ENCODE data around the gene KCNQ1.

The KCNQ1 gene

DNA sequence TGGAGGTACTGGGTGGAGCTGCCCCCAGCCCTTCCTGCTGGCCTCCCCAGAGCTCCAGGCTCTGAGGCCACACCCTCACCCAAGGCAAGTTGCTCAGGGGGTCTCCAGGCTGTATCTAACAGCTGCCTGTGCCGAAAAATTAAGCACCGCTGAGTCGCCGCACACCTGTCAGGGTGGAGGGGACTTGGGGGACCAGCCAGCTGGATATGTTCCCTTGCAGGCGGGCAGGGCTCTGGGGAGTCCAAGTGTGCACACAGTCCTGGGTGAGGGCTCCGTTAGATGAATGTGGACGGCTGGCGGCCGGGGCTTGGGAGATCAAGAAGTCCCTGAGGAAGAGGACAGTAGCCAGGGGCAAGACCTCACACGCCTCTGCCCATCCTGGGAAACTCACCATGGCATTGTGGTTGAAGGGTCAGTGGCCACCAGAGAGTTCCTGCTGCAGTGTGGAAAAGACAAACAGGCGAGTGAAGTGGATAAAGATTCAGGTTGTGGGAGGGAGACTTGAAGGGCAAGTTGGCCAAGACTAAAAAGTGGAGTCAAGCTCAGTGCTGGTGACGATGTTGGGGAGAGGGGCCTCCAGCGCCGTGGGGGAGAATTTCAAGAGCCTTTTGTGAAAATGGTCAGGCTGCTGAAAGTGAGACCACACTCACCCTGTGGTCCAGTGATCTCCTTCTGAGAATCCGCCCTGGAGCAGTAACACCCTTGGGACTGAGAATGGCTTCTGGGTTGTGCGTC lies 371.1 kb downstream of the KCNQ1 start:
- CTCF ChIA-PET: no interaction called here
- Mint-ChIP-seq H3K27me3 (no peaks in the 10 kb centered on the region), H3K36me3 (peaks cover 3% of the 10 kb centered on the region), H3K4me1 (peaks cover 22% of the 10 kb centered on the region), H3K9me3 (peaks cover 29% of the 10 kb centered on the region), H3K27ac (no peak overlapping the region), H3K4me3 (no peak overlapping the region)
- no peak for DNase-seq

GRCh38 chr11:2816523-2816922 lies 371.7 kb downstream of the KCNQ1 start:
- CTCF ChIA-PET: no interaction called here
- peaks cover 30% of the 10 kb centered on the region for H3K9me3 Mint-ChIP-seq
- no peak overlapping the region for H3K4me3 Mint-ChIP-seq
- no peak for DNase-seq
- H3K27me3 Mint-ChIP-seq: no peaks in the 10 kb centered on the region
- H3K4me1 Mint-ChIP-seq: peaks cover 22% of the 10 kb centered on the region
- H3K36me3 Mint-ChIP-seq: peaks cover 3% of the 10 kb centered on the region
- H3K27ac Mint-ChIP-seq: no peak overlapping the region

DNA sequence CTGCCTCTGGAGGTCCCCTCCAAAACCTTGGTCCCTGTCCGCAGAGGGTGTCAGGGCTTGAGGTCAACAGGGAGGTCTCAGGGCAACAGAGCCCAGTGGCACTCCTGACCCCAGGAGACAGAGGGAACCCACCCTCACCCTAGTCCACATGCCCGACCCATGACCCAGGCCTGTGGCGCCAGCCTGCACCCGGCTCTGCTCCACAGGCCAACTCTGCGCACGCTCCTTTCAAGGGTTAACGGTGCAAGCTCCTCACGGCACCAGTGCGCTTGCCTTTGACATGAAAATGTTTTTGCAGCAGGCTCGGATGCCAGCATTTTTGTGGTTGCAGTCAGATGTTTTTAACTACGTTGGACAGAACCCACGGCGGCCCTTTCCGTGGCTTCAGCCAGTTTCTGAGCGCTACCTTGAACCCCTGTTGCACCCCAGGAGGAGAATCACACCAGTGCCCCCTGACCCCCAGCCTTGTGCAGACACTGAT lies 372.2 kb downstream of the KCNQ1 start:
- H3K36me3 Mint-ChIP-seq: peaks cover 7% of the 10 kb centered on the region

GRCh38 chr11:2817431-2817830 lies 372.6 kb downstream of the KCNQ1 start:
- H3K9me3 Mint-ChIP-seq: peaks cover 38% of the 10 kb centered on the region
- H3K27me3 Mint-ChIP-seq: no peaks in the 10 kb centered on the region
- H3K36me3 Mint-ChIP-seq: peaks cover 7% of the 10 kb centered on the region
- CTCF ChIA-PET: no interaction called here
- no peak overlapping the region for H3K4me3 Mint-ChIP-seq
- no peak overlapping the region for H3K27ac Mint-ChIP-seq
- peaks cover 15% of the 10 kb centered on the region for H3K4me1 Mint-ChIP-seq
- no peak for DNase-seq

More for the DNA sequence above, 372.2 kb downstream of the KCNQ1 start:
- no peak for DNase-seq
- CTCF ChIA-PET: no interaction called here
- Mint-ChIP-seq H3K4me1 (peaks cover 20% of the 10 kb centered on the region), H3K4me3 (no peak overlapping the region), H3K9me3 (peaks cover 35% of the 10 kb centered on the region), H3K27me3 (no peaks in the 10 kb centered on the region), H3K27ac (no peak overlapping the region)

- CTCF ChIA-PET: no interaction called here
- H3K27ac Mint-ChIP-seq: no peak overlapping the region
- H3K9me3 Mint-ChIP-seq: peaks cover 44% of the 10 kb centered on the region
- peaks cover 13% of the 10 kb centered on the region for H3K36me3 Mint-ChIP-seq
- H3K4me3 Mint-ChIP-seq: no peak overlapping the region
- peaks cover 9% of the 10 kb centered on the region for H3K4me1 Mint-ChIP-seq
- no peaks in the 10 kb centered on the region for H3K27me3 Mint-ChIP-seq
- no peak for DNase-seq
Observed at GRCh38 chr11:2818021-2818420, 373.2 kb downstream of the KCNQ1 start.

- Mint-ChIP-seq H3K27ac (no peak overlapping the region), H3K4me3 (no peak overlapping the region), H3K36me3 (peaks cover 16% of the 10 kb centered on the region)
Observed at GRCh38 chr11:2818503-2818902, 373.7 kb downstream of the KCNQ1 start.

DNA sequence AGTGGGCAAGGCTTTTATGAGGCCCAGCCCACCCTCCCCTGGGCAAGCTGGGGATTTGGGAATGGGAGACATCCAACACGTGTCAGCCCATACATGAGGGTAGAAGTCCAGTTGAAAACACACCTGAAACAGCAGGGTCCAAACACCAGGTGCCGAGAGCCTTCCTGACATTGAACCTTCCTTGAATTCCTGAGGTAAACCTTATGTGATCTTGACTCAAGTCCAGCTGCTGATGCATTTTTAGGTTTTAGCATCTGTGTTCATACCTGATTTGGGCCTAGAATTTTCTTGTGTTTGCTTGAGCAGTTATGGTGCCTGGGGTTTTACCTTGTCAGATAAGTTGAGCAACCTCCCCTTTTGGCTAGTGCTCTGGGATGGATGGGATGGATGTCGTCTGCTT lies 374.5 kb downstream of the KCNQ1 start:
- Mint-ChIP-seq H3K4me3 (no peak overlapping the region), H3K4me1 (no peaks in the 10 kb centered on the region), H3K36me3 (peaks cover 16% of the 10 kb centered on the region), H3K9me3 (peaks cover 57% of the 10 kb centered on the region), H3K27me3 (no peaks in the 10 kb centered on the region), H3K27ac (no peak overlapping the region)
- CTCF ChIA-PET: no interaction called here
- DNase-seq: no peak

More at GRCh38 chr11:2818503-2818902, 373.7 kb downstream of the KCNQ1 start:
- peaks cover 49% of the 10 kb centered on the region for H3K9me3 Mint-ChIP-seq
- no peaks in the 10 kb centered on the region for H3K27me3 Mint-ChIP-seq
- DNase-seq: no peak
- CTCF ChIA-PET: no interaction called here
- peaks cover 5% of the 10 kb centered on the region for H3K4me1 Mint-ChIP-seq

- H3K27ac Mint-ChIP-seq: no peak overlapping the region
- H3K9me3 Mint-ChIP-seq: peaks cover 61% of the 10 kb centered on the region
- CTCF ChIA-PET: no interaction called here
- no peak for DNase-seq
- H3K4me1 Mint-ChIP-seq: no peaks in the 10 kb centered on the region
- no peak overlapping the region for H3K4me3 Mint-ChIP-seq
- H3K36me3 Mint-ChIP-seq: peaks cover 15% of the 10 kb centered on the region
- H3K27me3 Mint-ChIP-seq: no peaks in the 10 kb centered on the region
Observed at GRCh38 chr11:2820976-2821375, 376.2 kb downstream of the KCNQ1 start.

- CTCF ChIA-PET: no interaction called here
- peaks cover 14% of the 10 kb centered on the region for H3K36me3 Mint-ChIP-seq
- peaks cover 58% of the 10 kb centered on the region for H3K9me3 Mint-ChIP-seq
- no peak overlapping the region for H3K4me3 Mint-ChIP-seq
- peaks cover 2% of the 10 kb centered on the region for H3K27me3 Mint-ChIP-seq
- no peak overlapping the region for H3K27ac Mint-ChIP-seq
- DNase-seq: no peak
- H3K4me1 Mint-ChIP-seq: no peaks in the 10 kb centered on the region
Observed at GRCh38 chr11:2821891-2822290, 377.1 kb downstream of the KCNQ1 start.

GRCh38 chr11:2824851-2825250 lies 380.0 kb downstream of the KCNQ1 start:
- no peaks in the 10 kb centered on the region for H3K4me1 Mint-ChIP-seq
- no peak overlapping the region for H3K4me3 Mint-ChIP-seq
- H3K27ac Mint-ChIP-seq: no peak overlapping the region
- peaks cover 12% of the 10 kb centered on the region for H3K27me3 Mint-ChIP-seq
- H3K9me3 Mint-ChIP-seq: peaks cover 63% of the 10 kb centered on the region
- no peak for DNase-seq
- peaks cover 23% of the 10 kb centered on the region for H3K36me3 Mint-ChIP-seq
- CTCF ChIA-PET: no interaction called here

- peaks cover 12% of the 10 kb centered on the region for H3K27me3 Mint-ChIP-seq
- CTCF ChIA-PET: no interaction called here
- H3K27ac Mint-ChIP-seq: no peak overlapping the region
- DNase-seq: no peak
- H3K9me3 Mint-ChIP-seq: peaks cover 61% of the 10 kb centered on the region
- H3K4me1 Mint-ChIP-seq: no peaks in the 10 kb centered on the region
- peaks cover 23% of the 10 kb centered on the region for H3K36me3 Mint-ChIP-seq
- no peak overlapping the region for H3K4me3 Mint-ChIP-seq
Observed at GRCh38 chr11:2825261-2825888, 380.6 kb downstream of the KCNQ1 start.

DNA sequence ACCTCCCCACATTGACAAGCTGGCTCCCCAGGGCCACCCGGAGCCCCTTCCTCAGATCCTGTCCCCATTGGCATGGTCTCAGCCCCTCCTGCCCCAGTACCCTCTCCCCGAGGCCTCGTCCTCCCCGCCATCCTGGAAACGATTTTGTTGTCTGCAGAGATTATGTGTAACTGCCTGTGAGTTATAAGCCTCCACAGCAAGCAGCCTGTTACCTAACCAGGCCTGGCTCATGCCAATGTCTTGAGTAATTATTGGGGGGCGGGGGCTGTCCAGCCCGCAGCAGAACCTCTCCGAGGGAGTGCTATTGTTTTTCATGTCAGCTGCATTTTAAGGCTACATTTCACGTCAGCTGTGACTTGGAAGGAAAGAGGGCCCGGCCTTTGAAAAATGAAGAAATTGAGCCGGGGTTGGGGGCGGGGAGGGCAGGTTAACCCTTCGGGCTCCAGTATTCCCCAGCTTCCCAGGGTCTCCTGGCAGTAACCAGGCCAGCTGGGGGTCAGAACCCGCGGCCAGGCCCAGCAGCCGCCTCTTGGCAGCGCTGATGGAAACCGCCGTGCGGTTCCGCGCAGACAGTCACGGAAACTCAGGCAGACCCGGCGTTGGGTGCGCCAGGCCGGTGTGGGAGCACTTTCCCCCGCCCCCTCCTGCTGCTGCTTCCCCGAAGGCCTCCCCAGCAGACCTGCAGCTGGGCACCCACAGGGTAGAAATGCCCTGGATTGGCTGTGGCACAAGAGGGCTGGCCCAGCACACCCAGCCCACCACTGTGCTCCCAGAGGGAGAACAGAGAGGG lies 381.3 kb downstream of the KCNQ1 start:
- H3K4me3 Mint-ChIP-seq: no peak overlapping the region

DNA sequence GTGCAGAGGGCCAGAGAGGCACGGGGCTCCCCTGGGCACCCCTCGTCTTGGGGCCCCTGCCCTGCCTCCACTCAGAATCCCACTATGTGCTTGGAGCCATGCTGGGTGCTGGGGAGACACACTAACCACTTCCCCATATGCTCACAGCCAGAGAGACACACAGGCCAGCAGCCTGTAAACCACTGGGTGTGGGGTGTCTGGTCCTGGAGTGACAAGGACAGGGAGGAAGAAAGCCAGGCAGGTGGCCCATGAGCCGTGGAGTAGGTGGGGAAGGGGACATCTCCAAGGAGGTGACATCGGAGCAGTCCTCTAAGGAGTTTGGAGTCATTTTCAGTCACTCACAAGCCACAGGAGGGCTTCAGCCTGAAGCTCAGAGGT lies 381.9 kb downstream of the KCNQ1 start:
- no peak for DNase-seq
- Mint-ChIP-seq H3K36me3 (peaks cover 22% of the 10 kb centered on the region), H3K4me1 (no peaks in the 10 kb centered on the region), H3K27ac (no peak overlapping the region), H3K9me3 (peaks cover 54% of the 10 kb centered on the region), H3K4me3 (no peak overlapping the region), H3K27me3 (peaks cover 12% of the 10 kb centered on the region)
- CTCF ChIA-PET: no interaction called here

More for the DNA sequence above, 381.3 kb downstream of the KCNQ1 start:
- Mint-ChIP-seq H3K36me3 (peaks cover 23% of the 10 kb centered on the region), H3K27ac (no peak overlapping the region), H3K27me3 (peaks cover 12% of the 10 kb centered on the region), H3K9me3 (peaks cover 57% of the 10 kb centered on the region), H3K4me1 (no peaks in the 10 kb centered on the region)
- CTCF ChIA-PET: no interaction called here
- DNase-seq: no peak

DNA sequence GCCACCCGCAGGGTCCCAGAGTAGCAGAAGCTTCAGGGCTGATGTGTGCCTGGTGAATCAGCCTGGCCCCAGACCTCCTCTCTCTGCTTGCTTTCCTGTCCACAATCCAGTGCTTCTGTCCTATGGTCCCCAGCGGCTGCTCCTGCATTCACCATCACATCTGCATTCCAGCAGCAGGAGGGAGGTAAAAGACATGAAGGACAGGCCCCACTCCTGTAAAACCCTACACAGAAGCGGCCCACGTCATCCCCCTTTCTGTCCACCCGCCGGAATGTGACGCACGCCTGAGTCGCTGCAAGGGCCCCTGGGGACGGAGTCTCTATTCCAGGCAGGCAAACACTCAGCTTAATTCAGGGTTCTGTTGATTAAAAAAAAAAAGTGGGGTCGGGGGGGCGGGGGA lies 382.4 kb downstream of the KCNQ1 start:
- DNase-seq: no peak
- CTCF ChIA-PET: no interaction called here
- Mint-ChIP-seq H3K27ac (no peak overlapping the region), H3K9me3 (peaks cover 49% of the 10 kb centered on the region), H3K27me3 (peaks cover 12% of the 10 kb centered on the region), H3K4me1 (no peaks in the 10 kb centered on the region), H3K4me3 (no peak overlapping the region), H3K36me3 (peaks cover 20% of the 10 kb centered on the region)

Data from activated naive CD4-positive, alpha-beta T cell treated with anti-CD3 and anti-CD28 coated beads, Interleukin-2, amount 10 ng/mL, durations not matched to agents 7 days and 5 days (primary cell).